Measurements from ENCODE around the gene KNTC1. TPM values are rescaled to one million over a fixed set of nuclear protein-coding genes. Genes with fewer than 3 reads are reported as not detected.
"Not testable (repeated sequence)": the region's sequence is repeated elsewhere in the genome, so short reads cannot be mapped to it uniquely, and the experiment has no call there.

KNTC1 gene
- total RNA-seq, 1 donor from 2014 or later = 34.0 TPM

- no peak for TF ChIP-seq CTCF (IDR thresholded peaks at IDR 0.05; ENCODE audit: partially characterized antibody, unreplicated experiment)
- Mint-ChIP-seq H3K4me3 (ENCODE audit: unreplicated experiment) (no peak overlapping the region), H3K27ac (ENCODE audit: unreplicated experiment) (no peak overlapping the region), H3K4me1 (ENCODE audit: low read depth, unreplicated experiment) (no peaks in the 10 kb centered on the region), H3K9me3 (ENCODE audit: unreplicated experiment) (no peaks in the 10 kb centered on the region), H3K27me3 (ENCODE audit: unreplicated experiment) (peaks cover 3% of the 10 kb centered on the region), H3K36me3 (ENCODE audit: unreplicated experiment) (no peaks in the 10 kb centered on the region)
- DNase-seq = no peak
These were observed 57.3 kb downstream of the KNTC1 start for GRCh38 chr12:122584177-122584863.

DNA sequence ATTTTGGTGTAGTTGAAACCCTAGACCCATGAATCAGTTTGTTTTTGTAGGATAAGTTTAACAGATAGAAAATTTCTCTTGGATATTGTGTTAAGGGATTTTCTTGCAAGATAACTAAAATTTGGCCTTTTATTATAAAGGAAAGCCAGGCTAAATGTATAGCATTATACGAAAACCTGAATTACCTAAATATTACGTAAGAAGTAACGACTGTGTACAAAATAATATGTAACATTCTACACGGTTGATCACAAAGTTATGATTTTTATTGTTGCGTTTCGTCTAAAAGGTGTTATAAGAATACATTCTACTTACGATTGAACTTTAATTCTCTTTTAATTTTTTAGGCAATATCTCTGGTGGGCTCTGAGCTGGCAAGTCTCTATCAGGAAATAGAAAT lies 63.9 kb downstream of the KNTC1 start:
- no peak for DNase-seq
- Mint-ChIP-seq H3K36me3 (ENCODE audit: unreplicated experiment) (no peaks in the 10 kb centered on the region), H3K4me1 (ENCODE audit: low read depth, unreplicated experiment) (no peaks in the 10 kb centered on the region), H3K9me3 (ENCODE audit: unreplicated experiment) (no peaks in the 10 kb centered on the region), H3K4me3 (ENCODE audit: unreplicated experiment) (no peak overlapping the region), H3K27ac (ENCODE audit: unreplicated experiment) (no peak overlapping the region), H3K27me3 (ENCODE audit: unreplicated experiment) (no peaks in the 10 kb centered on the region)
- no peak for TF ChIP-seq CTCF (IDR thresholded peaks at IDR 0.05; ENCODE audit: partially characterized antibody, unreplicated experiment)

GRCh38 chr12:122591966-122592365 lies 64.9 kb downstream of the KNTC1 start:
- H3K4me1 Mint-ChIP-seq (ENCODE audit: low read depth, unreplicated experiment); H3K9me3 Mint-ChIP-seq (ENCODE audit: unreplicated experiment); DNase-seq; H3K27ac Mint-ChIP-seq (ENCODE audit: unreplicated experiment); H3K36me3 Mint-ChIP-seq (ENCODE audit: unreplicated experiment); H3K4me3 Mint-ChIP-seq (ENCODE audit: unreplicated experiment); H3K27me3 Mint-ChIP-seq (ENCODE audit: unreplicated experiment): not testable (repeated sequence)

DNA sequence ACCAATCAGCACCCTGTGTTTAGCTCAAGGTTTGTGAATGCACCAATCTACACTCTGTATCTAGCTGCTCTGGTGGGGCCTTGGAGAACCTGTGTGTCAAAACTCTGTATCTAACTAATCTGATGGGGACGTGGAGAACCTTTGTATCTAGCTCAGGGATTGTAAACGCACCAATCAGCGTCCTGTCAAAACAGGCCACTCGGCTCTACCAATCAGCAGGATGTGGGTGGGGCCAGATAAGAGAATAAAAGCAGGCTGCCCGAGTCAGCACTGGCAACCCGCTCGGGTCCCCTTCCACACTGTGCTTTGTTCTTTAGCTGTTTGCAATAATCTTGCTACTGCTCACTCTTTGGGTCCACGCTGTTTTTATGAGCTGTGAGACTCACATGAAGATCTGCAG lies 65.5 kb downstream of the KNTC1 start:
- not testable (repeated sequence) for H3K36me3 Mint-ChIP-seq (ENCODE audit: unreplicated experiment); H3K4me3 Mint-ChIP-seq (ENCODE audit: unreplicated experiment); H3K4me1 Mint-ChIP-seq (ENCODE audit: low read depth, unreplicated experiment); H3K9me3 Mint-ChIP-seq (ENCODE audit: unreplicated experiment); DNase-seq; H3K27me3 Mint-ChIP-seq (ENCODE audit: unreplicated experiment); H3K27ac Mint-ChIP-seq (ENCODE audit: unreplicated experiment)

DNA sequence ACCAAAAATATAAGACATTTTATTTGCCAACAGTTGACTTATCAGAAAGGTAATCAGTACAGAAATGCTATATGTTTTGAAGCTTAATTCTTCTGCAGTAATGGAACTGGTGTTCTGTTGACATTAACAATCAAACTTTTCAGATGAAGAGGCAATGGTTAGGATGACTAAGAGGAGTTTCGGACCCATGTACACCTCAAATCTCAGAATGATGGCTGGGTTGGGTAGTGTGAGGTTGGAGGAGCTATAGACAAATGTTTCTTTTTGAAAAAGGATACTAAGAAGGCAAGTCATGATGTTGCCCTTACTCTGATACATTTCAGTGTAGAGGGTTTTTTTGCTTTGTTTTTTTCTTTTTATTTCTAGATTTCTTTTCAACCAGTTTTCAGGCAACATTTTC lies 66.9 kb downstream of the KNTC1 start:
- H3K4me3 Mint-ChIP-seq (ENCODE audit: unreplicated experiment) = no peak overlapping the region
- no peaks in the 10 kb centered on the region for H3K9me3 Mint-ChIP-seq (ENCODE audit: unreplicated experiment)
- H3K4me1 Mint-ChIP-seq (ENCODE audit: low read depth, unreplicated experiment) = no peaks in the 10 kb centered on the region
- no peaks in the 10 kb centered on the region for H3K27me3 Mint-ChIP-seq (ENCODE audit: unreplicated experiment)
- no peak for TF ChIP-seq CTCF (IDR thresholded peaks at IDR 0.05; ENCODE audit: partially characterized antibody, unreplicated experiment)
- no peak overlapping the region for H3K27ac Mint-ChIP-seq (ENCODE audit: unreplicated experiment)
- no peaks in the 10 kb centered on the region for H3K36me3 Mint-ChIP-seq (ENCODE audit: unreplicated experiment)
- DNase-seq = no peak

- H3K27me3 Mint-ChIP-seq (ENCODE audit: unreplicated experiment) = no peaks in the 10 kb centered on the region
- H3K9me3 Mint-ChIP-seq (ENCODE audit: unreplicated experiment) = no peaks in the 10 kb centered on the region
- H3K27ac Mint-ChIP-seq (ENCODE audit: unreplicated experiment) = no peak overlapping the region
- TF ChIP-seq CTCF (IDR thresholded peaks at IDR 0.05; ENCODE audit: partially characterized antibody, unreplicated experiment) = no peak
- no peak for DNase-seq
- no peak overlapping the region for H3K4me3 Mint-ChIP-seq (ENCODE audit: unreplicated experiment)
- H3K36me3 Mint-ChIP-seq (ENCODE audit: unreplicated experiment) = no peaks in the 10 kb centered on the region
- no peaks in the 10 kb centered on the region for H3K4me1 Mint-ChIP-seq (ENCODE audit: low read depth, unreplicated experiment)
These were observed 69.8 kb downstream of the KNTC1 start for GRCh38 chr12:122596838-122597237.

All from glutamatergic neuron (in vitro differentiated cells).